Stomach (tissue), 9 donors: ENCODE data around the gene EXT2. TPM values are rescaled to one million over a fixed set of nuclear protein-coding genes. Genes with fewer than 3 reads are reported as not detected.

Source experiments
- DNase-seq, 2 donors: peaks; one replicate each; pipeline versions ENCODE4 v3.0.0 to v3.0.0-alpha.2; 2013 to 2019
- H3K27ac ChIP-seq, 5 donors: fragments of 200-600 bp in 4 of 5; sonication (generic) in 4 of 5; one replicate each; pipeline ENCODE4 v1.5.1; 2013 to 2019; ENCODE audit warnings: mild to moderate bottlenecking in 1 of 5, moderate library complexity in 1 of 5
- H3K27me3 ChIP-seq, 3 donors: fragments of 200-600 bp; sonication (generic); one replicate each; pipeline ENCODE4 v1.5.1; 2017 to 2019; ENCODE audit warnings: mixed run types in 1 of 3
- H3K36me3 ChIP-seq, 4 donors: fragments of 200-600 bp; sonication (generic); 1 replicate in 3 of 4; 2 replicates in 1 of 4; pipeline ENCODE4 v1.5.1; 2016 to 2019
- H3K4me1 ChIP-seq, 4 donors: fragments of 200-600 bp; sonication (generic); one replicate each; pipeline ENCODE4 v1.5.1; 2016 to 2019
- H3K4me3 ChIP-seq, 4 donors: fragments of 200-600 bp; sonication (generic) in 3 of 4; one replicate each; pipeline ENCODE4 v1.5.1; 2016 to 2019; ENCODE audit warnings: mild to moderate bottlenecking in 1 of 4
- H3K9me3 ChIP-seq, 4 donors: fragments of 200-600 bp; sonication (generic); one replicate each; pipeline ENCODE4 v1.5.1; 2016 to 2019
- EP300 ChIP-seq: sonication (generic); formaldehyde crosslinking; IDR thresholded peaks from one replicate; pipeline ENCODE4 v1.6.1; 2017; ENCODE audit warnings: antibody characterized with exemption
- POLR2A ChIP-seq, 4 donors: fragments of 450-650 bp; IDR thresholded peaks; one replicate each; pipeline ENCODE4 v1.6.1; 2016; ENCODE audit warnings: antibody characterized with exemption in 4 of 4, control low read depth in 2 of 4, mild to moderate bottlenecking in 1 of 4, moderate library complexity in 1 of 4
- POLR2AphosphoS5 ChIP-seq, 3 donors: sonication (generic); formaldehyde crosslinking; IDR thresholded peaks; one replicate each; pipeline ENCODE4 v1.6.1; 2016; ENCODE audit warnings: antibody characterized with exemption in 3 of 3
- WGBS, 5 donors: extraction: QIAGEN DNeasy Blood & Tissue Kit in 3 of 5; methylation state at CpG; one replicate each; pipeline versions ENCODE4 v1.1.5 to v1.1.7; 2013 to 2018; 5-methylcytosine and 5-hydroxymethylcytosine counted together
- intact Hi-C: fragments of 100-400 bp; cut with DNase I; formaldehyde crosslinking; loops from one replicate; pipeline ENCODE4 v1.15.1; 2023; ENCODE audit warnings: low total_unique reads
- polyA plus RNA-seq, 3 donors: library from polyadenylated mRNA; stranded (reverse); fragments of 200-250 nt; gene quantifications; one replicate each; pipeline ENCODE4 v1.2.3, GENCODE V29; 2013
- total RNA-seq, 5 donors: library from RNA; depleted of rRNA; stranded (reverse); fragments of >200 nt; gene quantifications; one replicate each; pipeline versions ENCODE4 v1.1.0 to v1.2.3, GENCODE V29; 2014 to 2016
- TF ChIP-seq, protein P1 (sequence below), 7 experiments: fragments of 450-650 bp in 4 of 7; fragments of 200-600 bp in 3 of 7; sonication (generic) in 3 of 7; IDR thresholded peaks; one replicate each; pipeline ENCODE4 v1.5.1; 2016 to 2019; ENCODE audit warnings: antibody characterized with exemption in 7 of 7, control low read depth in 2 of 7, mild to moderate bottlenecking in 1 of 7
- donor health status: healthy with polysubstance abuse.
- donor health status: Bipolar disorder and iron deficiency.
- donor health status: healthy.

The EXT2 gene
- total and polyA plus RNA-seq, 8 donors: 10.5 to 93.8 (median 16.0) TPM

GRCh38 chr11:44255406-44256071 is 160.1 kb downstream of the EXT2 start:
- H3K4me1 ChIP-seq: peaks cover 0 to 10% (median 4%) of the 10 kb centered on the region in 4 donors
- no peaks in the 10 kb centered on the region for H3K36me3 ChIP-seq
- TF ChIP-seq EP300 (no peak), POLR2AphosphoS5 (IDR thresholded peaks at IDR 0.05) (no peak), POLR2A (IDR thresholded peaks at IDR 0.05) (no peak)
- 55 to 70% (median 60%) methylated on average over 6 of the region's 6 CpGs for WGBS, 5 donors
- no peak overlapping the region for H3K4me3 ChIP-seq
- no peak for DNase-seq
- intact Hi-C loops: no loop called here
- H3K27me3 ChIP-seq: no peaks in the 10 kb centered on the region
- no peak overlapping the region for H3K27ac ChIP-seq
- peaks cover 5 to 15% (median 8%) of the 10 kb centered on the region in 4 donors for H3K9me3 ChIP-seq

DNA sequence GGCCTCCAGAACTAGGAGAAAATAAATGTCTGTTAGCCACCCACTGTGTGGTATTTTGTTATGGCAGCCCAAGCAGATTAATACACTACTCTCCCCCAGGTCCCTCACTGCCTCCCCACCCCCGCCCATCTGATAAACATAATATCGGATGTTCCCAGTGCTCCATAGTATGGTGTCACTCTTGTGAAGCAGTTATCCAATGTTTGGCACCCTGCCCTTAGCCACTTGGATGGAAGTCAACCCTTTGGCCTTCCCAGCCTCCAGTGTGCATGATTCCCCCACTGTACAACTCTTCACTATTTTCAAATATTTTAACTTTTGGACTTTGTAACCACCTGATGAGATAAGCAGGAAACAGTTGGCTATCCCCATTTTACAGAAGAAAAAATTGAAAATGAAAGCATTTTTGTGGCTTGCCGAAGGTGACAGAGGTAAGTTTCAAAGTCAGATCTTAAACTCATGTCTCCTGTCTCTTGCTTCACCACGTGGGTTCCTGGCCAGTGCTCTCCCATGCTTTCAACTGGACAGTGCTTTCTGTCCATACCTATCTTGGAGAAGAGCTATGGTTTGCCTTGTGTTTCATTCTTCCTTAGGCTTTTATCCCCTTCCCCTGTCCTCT is 161.3 kb downstream of the EXT2 start:
- peaks cover 5 to 15% (median 8%) of the 10 kb centered on the region in 4 donors for H3K9me3 ChIP-seq
- intact Hi-C loops: no loop called here
- no peak overlapping the region for H3K27ac ChIP-seq
- peaks cover 0 to 10% (median 4%) of the 10 kb centered on the region in 4 donors for H3K4me1 ChIP-seq
- WGBS, 5 donors: 63 to 84% (median 71%) methylated on average over 4 of the region's 4 CpGs
- no peaks in the 10 kb centered on the region for H3K27me3 ChIP-seq
- DNase-seq: peak in 1 of 2 donors; percentile 17
- no peaks in the 10 kb centered on the region for H3K36me3 ChIP-seq
- H3K4me3 ChIP-seq: no peak overlapping the region
- TF ChIP-seq EP300: no peak
- no peak for TF ChIP-seq POLR2A (IDR thresholded peaks at IDR 0.05)
- no peak for TF ChIP-seq POLR2AphosphoS5 (IDR thresholded peaks at IDR 0.05)
- TF ChIP-seq, protein P1, sequence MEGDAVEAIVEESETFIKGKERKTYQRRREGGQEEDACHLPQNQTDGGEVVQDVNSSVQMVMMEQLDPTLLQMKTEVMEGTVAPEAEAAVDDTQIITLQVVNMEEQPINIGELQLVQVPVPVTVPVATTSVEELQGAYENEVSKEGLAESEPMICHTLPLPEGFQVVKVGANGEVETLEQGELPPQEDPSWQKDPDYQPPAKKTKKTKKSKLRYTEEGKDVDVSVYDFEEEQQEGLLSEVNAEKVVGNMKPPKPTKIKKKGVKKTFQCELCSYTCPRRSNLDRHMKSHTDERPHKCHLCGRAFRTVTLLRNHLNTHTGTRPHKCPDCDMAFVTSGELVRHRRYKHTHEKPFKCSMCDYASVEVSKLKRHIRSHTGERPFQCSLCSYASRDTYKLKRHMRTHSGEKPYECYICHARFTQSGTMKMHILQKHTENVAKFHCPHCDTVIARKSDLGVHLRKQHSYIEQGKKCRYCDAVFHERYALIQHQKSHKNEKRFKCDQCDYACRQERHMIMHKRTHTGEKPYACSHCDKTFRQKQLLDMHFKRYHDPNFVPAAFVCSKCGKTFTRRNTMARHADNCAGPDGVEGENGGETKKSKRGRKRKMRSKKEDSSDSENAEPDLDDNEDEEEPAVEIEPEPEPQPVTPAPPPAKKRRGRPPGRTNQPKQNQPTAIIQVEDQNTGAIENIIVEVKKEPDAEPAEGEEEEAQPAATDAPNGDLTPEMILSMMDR (IDR thresholded peaks at IDR 0.05): no peak

DNA sequence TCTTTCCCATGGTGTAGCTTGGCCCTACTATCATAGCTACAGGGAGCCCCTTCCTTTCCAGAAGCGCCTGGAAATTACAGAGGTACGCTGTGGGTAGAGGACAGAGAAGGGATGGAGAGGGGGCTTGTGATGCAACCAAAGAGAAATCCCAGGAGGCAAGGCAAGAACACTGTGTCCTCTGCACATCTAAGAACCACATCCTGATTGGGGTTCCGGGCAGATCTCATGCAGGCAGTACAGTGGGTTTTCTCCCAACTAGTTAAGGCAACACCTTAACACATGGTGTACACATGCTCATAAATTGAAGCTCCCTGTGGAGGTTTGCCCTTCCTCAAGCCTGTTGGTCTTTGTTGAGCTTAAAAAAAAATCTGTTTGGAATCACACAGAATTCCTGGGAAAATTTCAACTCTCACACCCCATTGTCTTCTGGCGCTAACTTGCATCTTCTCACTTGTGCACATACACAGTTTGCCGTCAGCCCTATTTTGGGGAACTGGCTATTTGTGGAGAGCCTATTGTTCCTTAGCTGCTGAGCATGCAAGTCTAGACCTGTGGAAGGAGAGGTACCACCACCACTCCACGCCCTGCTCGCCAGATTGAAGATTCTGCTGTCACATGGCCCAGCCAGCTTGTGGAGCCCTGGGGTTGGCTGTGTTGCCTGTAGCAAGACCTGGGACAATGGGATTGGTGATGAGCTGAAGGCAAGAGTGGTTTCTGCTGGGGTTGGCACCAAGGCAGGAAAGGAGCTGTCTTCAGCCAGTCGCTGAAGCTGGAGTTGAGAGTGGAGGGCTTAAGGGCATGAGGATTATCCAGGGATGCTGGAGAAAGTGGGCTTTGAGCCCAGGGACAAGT is 162.1 kb downstream of the EXT2 start:
- Histone ChIP-seq H3K4me3 (no peak overlapping the region), H3K27ac (no peak overlapping the region), H3K9me3 (peaks cover 3 to 11% (median 7%) of the 10 kb centered on the region in 4 donors), H3K36me3 (no peaks in the 10 kb centered on the region), H3K4me1 (peaks cover 0 to 10% (median 4%) of the 10 kb centered on the region in 4 donors), H3K27me3 (no peaks in the 10 kb centered on the region)
- intact Hi-C loops: no loop called here
- DNase-seq: peak in 1 of 2 donors; percentile 19
- TF ChIP-seq, protein P1 (IDR thresholded peaks at IDR 0.05): no peak
- no peak for TF ChIP-seq EP300
- TF ChIP-seq POLR2AphosphoS5 (IDR thresholded peaks at IDR 0.05): no peak
- no peak for TF ChIP-seq POLR2A (IDR thresholded peaks at IDR 0.05)
- WGBS, 5 donors: 94 to 98% (median 95%) methylated on average over 8 of the region's 8 CpGs

DNA sequence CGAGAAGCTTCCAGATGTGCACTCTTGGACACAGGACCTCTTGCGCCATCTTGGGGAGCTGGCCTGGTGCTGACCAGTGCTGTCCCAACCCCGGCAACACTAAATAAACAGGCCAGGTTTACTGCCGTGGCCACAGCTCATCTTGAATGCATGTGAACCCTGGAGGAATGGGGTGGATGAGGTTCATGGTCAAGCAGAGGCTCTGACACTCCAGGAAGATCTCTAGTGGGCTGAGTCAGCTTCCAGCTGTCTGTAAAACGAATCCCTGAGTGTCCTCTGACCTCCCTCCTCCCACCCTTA is 162.7 kb downstream of the EXT2 start:
- Histone ChIP-seq H3K9me3 (peaks cover 0 to 5% (median 2%) of the 10 kb centered on the region in 4 donors), H3K36me3 (no peaks in the 10 kb centered on the region), H3K4me3 (no peak overlapping the region), H3K27me3 (peaks cover 0 to 2% (median 0%) of the 10 kb centered on the region in 3 donors), H3K27ac (no peak overlapping the region), H3K4me1 (peaks cover 0 to 10% (median 4%) of the 10 kb centered on the region in 4 donors)
- 67 to 84% (median 70%) methylated on average over 4 to 5 of the region's 5 CpGs for WGBS, 5 donors
- DNase-seq: no peak
- intact Hi-C loops: no loop called here
- TF ChIP-seq POLR2AphosphoS5 (IDR thresholded peaks at IDR 0.05) (no peak), EP300 (no peak), POLR2A (IDR thresholded peaks at IDR 0.05) (no peak)
- TF ChIP-seq, protein P1 (IDR thresholded peaks at IDR 0.05): no peak
